Effector CD8-positive, alpha-beta T cell (primary cell): ENCODE measurements around the gene CYGB.
A peak's percentile ranks its signal among the peaks of the same experiment; 100 is the strongest.

ENCODE experiments used
- DNase-seq: peaks from one replicate; lab custom pipeline; 2025; lab: John Stamatoyannopoulos, UW

CYGB gene

GRCh38 chr17:76550712-76551615 is 13.5 kb upstream of the CYGB start:
- no peak for DNase-seq

GRCh38 chr17:76549539-76549938 is 12.0 kb upstream of the CYGB start:
- no peak for DNase-seq

DNA sequence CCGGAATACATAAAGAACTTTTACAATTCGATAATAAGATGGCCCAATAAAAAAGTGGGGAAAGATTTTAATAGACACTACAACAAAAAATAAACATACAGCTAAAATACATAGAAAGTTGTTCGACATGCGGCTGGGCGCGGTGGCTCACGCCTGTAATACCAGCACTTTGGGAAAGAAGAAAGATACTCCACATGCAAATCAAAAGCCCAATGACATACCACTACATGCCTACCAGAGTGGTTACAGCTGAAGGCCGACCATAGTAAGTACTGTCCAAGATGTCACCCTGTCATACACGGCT is 11.7 kb upstream of the CYGB start:
- no peak for DNase-seq

- DNase-seq: no peak
Measured at GRCh38 chr17:76548378-76549214, 11.1 kb upstream of the CYGB start.

- no peak for DNase-seq
Measured at GRCh38 chr17:76547642-76548202, 10.2 kb upstream of the CYGB start.

- peak; percentile 49 for DNase-seq
Measured at GRCh38 chr17:76547183-76547641, 9.7 kb upstream of the CYGB start.

DNA sequence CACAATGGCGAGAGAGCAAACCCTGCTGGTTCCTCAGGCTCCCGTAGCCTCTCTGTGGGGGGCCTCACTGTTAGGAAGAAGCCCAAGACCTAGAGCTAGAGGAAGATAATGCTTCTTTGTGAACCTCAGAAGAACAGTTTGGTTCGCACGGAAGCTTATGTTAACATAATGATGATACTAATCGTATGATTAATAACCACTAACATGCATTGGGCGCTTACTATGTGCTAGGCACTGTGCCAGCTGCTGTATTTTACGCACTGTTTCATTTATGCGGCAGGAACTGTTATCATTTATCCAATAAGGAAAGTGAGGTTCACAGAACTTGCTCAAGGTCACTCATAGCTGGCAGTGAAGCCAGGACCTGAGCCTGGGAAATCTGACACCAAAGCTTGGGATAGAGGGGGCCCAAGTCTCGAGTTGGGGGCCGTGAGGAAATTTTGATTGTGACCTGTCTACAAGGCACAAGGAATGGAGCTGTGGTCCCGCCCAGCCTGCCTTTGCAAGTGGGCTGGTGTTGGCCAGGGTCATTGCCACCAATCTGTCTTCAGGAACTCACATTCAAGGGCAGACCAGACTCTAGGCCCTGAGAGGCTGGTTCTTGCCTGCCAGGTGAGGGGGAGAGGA is 9.2 kb upstream of the CYGB start:
- DNase-seq: no peak

DNA sequence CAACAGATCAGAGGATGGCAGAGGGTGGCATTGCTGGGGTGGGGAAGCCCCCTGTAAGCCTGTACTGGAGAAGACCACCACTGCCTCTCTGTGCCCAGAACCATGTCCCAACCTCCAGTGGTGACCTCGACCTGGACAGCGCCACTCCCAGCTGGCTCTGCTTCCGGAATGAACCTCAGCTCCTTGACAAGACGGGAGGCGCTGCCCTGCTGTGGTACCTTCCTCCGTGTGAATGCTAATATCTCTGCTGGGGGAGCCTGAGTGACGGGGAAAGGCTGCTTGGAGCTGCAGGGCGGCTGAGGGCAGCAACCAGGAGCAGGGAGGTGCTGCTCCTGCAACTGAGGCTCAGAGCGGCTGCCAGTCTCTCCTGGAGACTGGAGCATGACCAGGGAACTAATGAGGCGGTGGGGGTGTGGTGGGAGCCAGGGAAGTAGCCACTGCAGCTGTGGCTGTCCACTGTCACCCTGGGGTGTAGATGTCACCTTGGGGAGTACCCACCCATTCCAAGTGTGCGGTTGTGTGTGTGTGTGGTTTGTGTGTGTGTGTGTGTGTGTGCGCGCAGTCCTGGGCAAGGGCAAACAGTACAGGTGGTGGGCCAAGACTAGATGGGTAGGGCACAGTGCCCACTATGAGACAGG is 8.5 kb upstream of the CYGB start:
- DNase-seq: no peak

- DNase-seq: no peak
Measured at GRCh38 chr17:76544546-76545365, 7.2 kb upstream of the CYGB start.

GRCh38 chr17:76543826-76544545 is 6.5 kb upstream of the CYGB start:
- DNase-seq: no peak

DNA sequence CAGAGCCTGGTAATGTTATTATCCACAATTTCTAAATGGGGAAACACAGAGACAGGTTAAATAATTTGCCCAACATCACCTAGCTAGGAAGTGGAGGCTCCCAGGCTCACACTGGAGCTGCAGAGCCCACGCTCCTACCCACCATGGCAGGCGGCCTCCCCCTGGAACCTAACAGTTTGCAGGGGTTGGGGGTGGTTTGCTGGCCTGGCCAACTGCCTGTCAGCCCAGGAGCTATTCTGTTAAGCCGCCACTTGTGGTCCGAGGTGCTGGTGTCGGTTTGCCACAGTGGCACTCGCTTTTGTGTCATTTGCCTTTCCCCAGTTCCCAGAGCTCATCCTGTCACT is 5.9 kb upstream of the CYGB start:
- DNase-seq: no peak

GRCh38 chr17:76542984-76543383 is 5.5 kb upstream of the CYGB start:
- DNase-seq: no peak

DNA sequence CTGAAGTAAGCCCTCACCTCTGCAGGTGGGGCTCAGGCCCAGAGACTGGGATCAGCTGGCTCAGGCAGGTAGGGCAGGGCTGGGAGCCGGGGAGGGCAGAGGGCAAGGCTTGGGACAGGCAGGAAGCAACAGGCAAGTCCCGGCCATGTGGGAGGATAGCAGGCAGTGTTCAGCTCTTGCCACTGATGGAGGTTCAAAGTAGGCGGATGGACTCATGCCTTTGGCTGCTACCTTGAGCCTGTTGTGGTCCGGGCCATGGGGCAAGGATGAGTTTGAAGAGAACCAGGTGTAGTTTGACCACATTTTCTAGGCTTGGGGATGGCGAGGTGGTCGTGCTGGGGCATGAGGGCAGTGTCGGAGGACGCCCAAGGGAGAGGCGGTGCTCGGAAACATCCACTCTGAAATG is 5.1 kb upstream of the CYGB start:
- DNase-seq: no peak

DNA sequence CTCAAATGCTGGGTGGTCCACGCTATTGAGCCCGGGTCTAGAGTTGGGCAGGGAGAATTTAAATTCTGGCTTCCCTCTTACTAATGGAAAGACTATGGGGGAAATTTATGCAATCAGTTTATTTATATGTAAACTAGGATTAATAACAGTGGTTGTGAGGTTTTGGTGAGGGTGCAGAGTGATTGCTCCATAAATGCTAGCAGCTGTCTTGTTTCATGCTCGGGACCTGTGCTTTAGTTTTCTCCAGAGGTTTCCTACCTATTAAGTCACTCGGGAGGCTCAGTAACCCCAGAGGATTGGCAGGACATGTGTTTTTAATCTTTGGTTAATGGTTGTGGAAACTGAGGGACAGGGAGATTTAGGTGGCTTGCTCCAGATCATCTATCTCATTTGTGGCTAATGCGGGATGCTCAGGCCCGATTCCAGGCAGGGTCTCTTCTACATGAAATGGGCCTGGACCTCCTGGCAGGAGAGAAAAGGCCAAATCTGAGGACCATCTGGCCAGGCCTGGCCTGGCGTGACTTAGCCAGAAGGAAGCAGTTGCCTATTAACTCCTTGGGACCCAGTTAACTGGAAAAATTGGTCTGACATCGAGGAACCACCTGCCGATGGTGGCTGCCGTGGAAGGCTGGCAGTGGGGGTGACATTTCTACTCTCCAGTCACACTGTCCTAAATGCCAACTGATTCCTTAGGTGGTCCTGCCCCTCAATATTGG is 4.4 kb upstream of the CYGB start:
- DNase-seq: no peak

DNA sequence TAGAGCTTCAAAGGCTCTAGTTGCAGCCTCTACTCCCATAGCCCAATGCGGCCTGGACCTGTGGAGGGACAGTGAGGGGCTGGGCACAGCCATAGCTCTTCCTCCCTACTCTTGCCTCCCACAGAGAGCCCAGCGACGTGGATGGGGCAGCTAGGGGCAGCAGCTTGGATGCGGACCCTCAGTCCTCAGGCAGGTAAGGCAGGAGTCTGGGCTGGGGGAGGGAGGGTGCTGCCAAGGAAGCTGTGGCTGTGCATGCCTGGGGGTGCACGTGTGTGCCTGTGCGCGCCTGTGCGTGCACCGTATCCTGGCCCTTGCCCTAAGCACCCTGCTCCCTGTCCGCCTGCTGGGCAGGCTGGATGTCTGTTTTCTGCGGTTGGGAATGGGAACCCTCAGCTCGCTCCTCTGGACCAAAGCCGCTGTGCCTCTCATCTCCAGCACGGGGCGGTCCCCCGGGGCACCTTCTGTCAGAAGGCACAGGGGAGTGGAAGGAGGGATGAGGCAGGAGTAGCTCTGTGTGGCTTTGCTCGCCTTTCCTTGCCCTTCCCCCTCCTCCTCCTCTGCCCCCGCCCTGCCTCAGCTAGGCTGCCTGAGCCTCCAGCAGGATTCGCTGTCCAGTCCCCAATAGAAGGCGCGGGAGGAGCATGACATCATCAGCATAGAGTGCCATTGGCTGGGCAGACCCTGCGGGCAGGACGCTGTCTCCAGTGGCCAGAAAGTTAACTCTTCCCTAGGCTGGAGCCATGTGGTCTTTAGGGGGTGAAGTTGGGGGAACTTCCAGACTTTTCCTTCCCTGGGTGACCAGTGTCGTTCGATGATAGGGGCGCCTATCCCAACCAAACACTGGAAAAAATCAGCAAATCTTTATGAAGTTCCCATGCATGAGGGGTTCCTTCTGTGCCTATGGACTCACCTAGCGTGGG is 3.1 kb upstream of the CYGB start:
- DNase-seq: no peak

DNA sequence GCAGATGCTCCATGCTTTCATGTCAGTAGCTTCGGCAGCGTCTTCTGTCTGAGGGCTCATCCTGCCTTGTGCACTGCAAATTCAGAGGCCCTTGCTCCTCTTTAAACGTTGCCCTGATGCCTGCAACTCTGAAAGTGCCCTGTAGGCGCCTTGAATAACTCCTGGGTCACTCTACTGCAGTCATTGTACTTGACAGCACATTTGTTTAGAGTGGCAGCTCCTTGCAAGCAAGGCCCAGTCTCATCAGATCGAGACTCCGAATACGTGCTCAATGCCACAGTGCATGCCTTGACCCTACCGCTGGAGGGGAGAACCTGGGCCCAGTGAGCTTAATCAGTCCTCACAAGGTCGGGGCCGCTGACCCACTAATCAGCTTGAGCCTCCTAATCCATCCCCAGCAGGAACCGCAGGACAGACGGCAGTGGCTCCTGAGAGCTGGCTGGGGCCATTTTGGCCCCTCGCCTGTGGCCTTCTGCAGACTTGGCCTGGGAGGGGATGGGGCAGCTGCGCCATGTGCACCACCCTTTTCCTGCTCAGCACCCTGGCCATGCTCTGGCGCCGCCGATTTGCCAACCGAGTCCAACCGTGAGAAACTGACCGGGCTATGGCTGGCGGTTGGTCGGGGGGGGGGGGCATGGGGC is 2.2 kb upstream of the CYGB start, which contains the start of gene PRCD:
Gene PRCD, plus strand, starts transcription at position 414 of the 641 bp plus-strand sequence. Its CDS starts 98 bp downstream, at position 512.
- DNase-seq: no peak

- no peak for DNase-seq
Measured at GRCh38 chr17:76538941-76539570, 1.5 kb upstream of the CYGB start.
